Measurements from ENCODE around the gene MYL3.
"Not testable (repeated sequence)": the region's sequence is repeated elsewhere in the genome, so short reads cannot be mapped to it uniquely, and the experiment has no call there.

Gene MYL3

DNA sequence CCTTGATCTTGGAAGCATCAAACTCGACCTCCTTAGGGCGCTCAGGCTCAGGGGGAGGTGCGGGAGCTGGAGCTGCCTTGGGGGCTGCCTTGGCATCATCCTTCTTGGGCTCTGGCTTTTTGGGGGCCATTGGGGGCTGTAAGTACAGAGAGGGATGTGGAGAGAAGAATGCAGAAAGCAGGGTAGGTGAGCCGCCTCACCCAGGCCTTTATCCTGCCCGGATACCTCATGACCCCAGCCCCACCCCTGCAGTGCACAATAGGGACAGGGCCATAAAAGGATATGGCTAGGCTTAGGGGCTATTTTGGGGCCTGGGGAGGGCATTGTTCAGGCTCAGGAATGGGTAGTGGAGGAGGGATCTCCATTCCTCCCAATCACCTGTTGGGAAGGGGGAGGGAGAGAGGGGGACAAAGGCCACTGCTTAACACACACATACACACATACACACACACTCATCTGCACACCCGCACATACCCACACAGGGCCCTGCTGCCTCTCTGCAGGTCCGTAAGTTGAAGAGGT, at the start of gene MYL3:
Gene MYL3 (minus strand): TSS at position 184 of the 522 bp plus-strand sequence. CDS start 54 bp downstream, at position 130.
- FAIRE-seq (no peak), DNase-seq (ENCODE audit: low spot score) (no peak)

DNA sequence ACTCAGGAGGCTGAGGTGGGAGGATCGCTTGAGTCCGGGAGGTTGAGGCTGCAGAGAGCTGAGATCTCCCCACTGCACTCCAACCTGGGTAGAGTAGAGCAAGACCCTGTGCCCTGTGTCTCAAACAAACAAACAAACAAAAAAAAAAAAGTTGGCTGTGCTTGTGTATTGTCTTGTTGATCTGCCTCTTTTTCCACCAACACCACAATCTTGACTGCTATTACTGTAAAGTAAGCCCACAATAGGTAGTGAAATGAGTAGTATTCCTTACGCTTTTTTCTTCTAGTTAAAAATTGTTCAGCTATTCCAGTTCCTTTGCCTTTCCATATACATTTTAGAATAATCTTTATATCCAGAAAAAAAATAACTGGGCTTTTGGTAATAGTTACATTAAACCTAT, 49.7 kb upstream of the MYL3 start:
- no peak for FAIRE-seq
- no peak for DNase-seq (ENCODE audit: low spot score)

DNA sequence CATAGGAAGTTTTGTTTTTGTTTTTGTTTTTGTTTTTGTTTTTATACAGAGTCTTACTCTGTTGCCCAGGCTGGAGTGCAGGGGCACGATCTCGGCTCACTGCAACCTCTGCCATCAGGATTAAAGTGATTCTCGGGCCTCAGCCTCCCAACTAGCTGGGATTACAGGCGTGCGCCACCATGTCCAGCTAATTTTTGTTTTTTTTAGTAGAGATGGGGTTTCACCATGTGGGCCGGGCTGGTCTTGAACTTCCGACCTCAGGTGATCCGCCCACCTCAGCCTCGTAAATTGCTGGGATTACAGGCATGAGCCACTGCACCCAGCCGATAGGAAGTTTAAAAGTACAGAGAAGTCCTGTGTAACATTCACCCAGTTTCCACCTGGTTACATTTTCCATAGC, 47.7 kb upstream of the MYL3 start:
- not testable (repeated sequence) for FAIRE-seq; DNase-seq (ENCODE audit: low spot score)

DNA sequence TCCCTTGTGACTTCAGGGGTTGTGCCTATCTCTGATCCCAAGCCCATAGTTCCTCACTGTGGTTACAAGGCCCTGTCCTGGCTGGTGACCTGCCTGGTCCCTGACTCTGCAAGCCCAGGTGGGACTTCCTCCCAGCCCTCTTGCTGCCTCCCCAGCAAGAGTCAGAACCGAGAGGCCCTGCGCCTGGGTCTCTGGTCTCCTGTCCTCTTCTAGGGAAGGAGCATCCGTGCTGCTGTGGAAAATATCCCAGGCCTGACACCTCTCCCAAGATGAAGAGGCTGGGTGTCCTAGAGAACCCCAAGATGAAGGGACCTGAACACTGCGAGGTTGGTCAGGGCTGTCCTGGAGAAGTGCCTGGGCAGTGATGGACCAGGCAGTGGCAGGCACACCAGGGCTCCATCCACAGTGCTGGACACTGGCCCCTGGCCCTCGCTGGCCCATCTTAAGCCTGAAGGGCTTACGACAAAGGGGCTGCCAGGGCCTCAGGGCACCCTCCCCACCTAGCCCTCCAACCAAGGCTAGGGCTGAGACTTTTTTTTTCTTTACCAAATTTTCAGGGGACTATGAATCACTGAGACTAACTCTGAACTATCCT, 47.0 kb upstream of the MYL3 start:
- FAIRE-seq, result no peak
- DNase-seq (ENCODE audit: low spot score), result no peak

DNA sequence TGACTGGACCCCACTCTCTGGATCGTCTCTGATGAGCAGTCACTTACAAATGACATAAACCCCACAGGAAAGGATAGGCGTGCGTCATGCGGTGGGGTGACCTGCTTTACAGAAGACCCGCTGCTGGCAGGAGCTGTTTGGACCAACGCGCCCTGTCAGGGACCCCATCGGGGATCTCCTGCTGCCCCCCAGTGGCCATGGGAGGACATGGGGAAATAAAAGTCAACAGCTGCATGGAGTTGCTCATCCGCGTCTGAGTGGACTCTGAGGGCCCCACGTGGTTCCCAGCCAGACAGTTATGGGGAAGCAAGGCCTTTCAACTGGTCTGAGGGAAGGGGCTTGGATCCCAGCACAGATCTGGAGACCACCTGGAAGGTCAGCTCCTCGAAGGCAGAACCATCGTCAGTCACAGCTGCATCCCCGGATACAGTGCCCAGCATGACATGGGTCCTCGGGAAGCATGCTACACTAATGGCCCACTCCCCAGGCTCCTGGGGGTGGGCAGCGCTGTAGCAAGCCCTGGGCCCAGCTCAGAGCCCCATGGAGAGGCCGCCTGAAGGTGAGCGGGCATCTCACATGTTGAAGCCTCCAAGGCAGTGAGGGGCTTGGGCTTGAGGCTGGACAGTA, 46.4 kb upstream of the MYL3 start:
- FAIRE-seq (no peak), DNase-seq (ENCODE audit: low spot score) (peak; percentile 57)

DNA sequence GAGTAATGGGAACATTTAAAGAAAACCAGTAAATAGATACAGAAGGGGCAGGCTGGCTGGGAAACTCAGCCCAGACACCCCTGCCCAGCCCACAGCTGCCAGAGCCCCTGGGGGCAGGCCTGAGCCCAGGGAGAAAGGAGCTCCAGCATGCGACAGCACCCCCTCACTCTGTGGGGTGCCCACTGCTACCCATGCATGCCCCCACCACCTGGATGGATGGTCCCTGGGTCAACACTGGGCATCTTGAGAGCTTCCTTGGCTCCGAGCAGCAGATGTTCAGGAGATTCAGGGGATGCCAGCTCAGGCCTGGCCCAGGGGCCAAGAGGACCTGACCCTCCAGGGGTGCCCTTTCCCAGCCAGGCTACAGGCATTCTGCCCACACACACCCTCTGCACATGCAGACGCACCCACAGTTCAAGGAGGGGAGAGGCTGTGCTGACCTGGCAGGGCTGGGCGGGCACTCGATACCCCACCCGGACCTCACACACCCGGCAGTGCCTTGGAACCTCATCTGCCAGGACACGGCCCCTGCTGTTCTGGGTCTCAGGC, 45.8 kb upstream of the MYL3 start:
- DNase-seq (ENCODE audit: low spot score) (no peak), FAIRE-seq (no peak)

DNA sequence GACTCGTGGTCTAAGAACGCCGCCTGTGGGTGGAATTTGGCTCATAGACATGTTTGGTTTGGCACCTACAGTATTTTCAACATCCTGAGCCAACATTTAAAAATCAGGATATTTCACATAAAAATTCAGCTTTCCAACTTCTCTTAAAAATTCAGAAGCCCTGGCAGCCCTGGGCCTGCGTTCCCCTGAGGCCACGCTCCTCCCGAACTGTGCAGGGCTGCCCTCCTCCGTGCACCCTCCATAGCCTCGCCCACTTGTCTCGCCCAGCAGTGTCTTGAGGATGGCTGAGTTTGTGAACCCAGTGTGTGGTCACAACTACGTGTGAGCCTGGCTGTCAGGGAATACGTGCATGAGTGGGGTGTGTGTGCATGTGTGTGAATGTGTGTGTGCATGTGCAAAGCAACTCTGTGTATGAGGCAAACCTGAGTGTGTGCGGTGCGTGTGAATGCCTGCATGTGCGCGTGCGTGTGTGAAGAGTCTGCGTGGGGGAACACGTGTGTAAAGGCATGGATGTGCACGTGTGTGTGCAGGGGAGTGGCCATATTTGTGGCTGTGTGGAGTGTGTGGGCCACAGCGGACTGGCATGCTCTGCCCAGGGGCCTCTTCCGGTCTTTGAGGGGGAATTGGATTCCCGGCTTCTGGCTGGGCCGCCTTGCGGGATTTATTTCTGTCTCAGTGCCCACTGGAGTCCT, 45.2 kb upstream of the MYL3 start:
- FAIRE-seq, result no peak
- DNase-seq (ENCODE audit: low spot score), result no peak

DNA sequence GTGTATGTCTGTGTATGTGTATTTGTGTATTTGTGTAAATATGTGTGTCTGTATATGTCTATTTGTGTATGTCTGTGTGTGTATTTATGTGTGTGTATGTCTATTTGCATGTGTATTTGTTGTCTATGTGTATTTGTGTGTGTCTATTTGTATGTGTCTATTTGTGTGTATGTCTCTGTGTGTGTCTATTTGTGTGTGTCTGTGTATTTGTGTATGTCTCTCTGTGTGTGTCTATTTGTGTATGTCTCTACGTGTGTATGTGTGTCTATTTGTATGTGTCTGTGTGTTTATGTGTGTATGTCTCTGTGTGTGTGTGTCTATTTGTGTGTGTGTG, 44.7 kb upstream of the MYL3 start:
- DNase-seq (ENCODE audit: low spot score) (no peak), FAIRE-seq (no peak)

DNA sequence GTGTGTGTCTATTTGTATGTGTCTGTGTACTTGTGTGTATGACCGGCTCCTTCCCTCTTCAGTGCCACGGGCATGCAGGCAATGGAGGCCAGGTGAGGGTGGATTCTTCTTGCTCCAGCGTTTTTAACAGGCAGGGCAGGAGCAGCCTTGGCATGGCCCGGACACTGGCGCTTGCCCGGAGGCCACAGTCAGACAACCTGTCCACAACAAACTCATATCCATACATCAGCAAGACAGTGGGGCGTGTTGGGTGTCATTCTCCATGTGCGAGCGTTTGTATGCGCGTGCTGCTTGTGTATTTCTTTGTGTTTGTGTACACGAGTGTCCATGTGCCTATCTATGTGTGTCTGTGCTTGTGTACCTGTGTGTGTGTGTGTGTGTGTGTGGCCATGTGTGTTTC, 44.0 kb upstream of the MYL3 start:
- DNase-seq (ENCODE audit: low spot score), result no peak
- no peak for FAIRE-seq

DNA sequence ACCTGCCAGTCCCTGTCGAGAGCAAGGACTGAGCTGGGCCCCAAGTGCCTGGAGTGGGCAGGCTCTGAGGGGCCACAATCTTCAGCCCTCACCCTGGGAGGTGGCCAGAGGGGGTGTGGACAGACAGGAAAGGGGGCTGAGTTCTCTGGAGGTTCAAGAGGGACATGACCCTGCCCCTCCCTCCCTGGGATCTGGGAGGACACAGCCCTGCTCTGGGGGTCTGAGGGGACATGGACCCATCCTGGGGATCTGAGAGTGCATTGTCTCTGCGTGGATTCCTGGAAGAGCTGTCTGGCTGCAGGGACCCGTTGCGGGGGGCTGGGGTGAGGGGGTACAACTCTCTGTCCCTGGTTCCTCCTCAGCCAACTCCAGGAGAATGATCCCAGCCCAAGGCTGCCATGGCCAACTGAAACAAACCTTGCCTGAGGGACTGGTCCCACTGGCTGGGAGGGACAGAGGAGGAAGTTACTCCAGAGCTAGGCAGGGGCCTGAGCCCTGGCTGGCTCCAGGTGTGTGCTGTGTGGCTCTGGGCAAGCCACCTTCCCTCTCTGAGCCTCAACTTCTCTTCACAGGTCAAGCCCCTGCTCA, 43.3 kb upstream of the MYL3 start:
- FAIRE-seq (no peak), DNase-seq (ENCODE audit: low spot score) (no peak)

DNA sequence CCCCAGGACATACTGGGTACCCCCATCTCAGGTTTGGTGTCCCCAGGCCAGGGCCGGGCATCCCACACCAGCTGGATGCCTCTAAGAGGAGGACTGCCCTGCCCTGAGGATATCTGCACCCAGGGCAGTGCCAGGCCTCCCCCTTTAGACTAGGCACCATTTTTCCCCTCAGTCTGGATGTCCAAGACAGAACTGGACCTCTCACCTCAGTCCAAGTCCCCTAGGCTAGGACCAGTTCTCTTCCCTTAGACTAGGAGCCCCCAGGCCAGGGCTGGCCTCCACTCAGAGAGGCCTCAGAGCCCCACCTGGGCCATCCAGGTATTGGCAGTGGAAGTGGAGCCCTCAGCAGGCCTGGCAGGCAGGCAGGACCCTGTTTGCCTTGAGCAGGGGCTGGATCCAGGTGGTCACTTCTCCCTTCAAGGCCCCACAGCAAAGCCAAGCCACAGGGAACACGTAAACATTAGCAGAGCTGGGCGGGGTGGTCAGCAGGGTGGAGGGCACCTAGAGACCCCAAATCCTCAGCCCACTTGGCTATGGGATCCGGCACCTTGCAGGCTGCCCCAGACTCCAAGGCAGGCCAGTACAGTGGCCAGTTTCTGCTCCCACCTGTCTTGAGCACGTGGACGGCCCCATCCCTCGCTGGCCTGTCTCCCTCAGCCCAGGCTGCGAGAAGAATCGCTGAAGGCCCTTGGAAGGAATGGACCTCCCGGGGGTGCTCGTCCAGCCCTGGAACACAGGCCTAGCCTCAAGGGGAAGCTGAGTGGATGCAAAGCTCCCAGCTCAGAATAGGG, 42.6 kb upstream of the MYL3 start:
- FAIRE-seq, result no peak

DNA sequence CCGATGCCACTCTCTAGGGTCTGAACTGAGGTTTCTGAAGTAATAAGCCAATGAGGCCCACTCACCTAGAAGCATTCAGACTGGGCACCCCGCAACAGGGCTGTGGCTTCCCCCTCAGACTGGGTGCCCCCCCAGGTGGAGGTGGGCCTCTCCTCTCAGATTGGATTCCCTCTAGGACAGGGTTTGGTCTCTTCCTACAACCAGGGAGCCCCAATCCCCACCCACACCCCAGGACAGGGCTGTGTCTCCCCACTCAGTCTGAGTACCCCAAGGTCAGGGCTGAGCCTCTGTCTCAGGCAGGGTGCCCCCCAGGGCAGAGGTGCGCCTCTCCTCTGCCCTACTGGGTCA, 41.9 kb upstream of the MYL3 start:
- no peak for FAIRE-seq
- no peak for DNase-seq (ENCODE audit: low spot score)

More for the DNA sequence above, 42.6 kb upstream of the MYL3 start:
- no peak for DNase-seq (ENCODE audit: low spot score)

DNA sequence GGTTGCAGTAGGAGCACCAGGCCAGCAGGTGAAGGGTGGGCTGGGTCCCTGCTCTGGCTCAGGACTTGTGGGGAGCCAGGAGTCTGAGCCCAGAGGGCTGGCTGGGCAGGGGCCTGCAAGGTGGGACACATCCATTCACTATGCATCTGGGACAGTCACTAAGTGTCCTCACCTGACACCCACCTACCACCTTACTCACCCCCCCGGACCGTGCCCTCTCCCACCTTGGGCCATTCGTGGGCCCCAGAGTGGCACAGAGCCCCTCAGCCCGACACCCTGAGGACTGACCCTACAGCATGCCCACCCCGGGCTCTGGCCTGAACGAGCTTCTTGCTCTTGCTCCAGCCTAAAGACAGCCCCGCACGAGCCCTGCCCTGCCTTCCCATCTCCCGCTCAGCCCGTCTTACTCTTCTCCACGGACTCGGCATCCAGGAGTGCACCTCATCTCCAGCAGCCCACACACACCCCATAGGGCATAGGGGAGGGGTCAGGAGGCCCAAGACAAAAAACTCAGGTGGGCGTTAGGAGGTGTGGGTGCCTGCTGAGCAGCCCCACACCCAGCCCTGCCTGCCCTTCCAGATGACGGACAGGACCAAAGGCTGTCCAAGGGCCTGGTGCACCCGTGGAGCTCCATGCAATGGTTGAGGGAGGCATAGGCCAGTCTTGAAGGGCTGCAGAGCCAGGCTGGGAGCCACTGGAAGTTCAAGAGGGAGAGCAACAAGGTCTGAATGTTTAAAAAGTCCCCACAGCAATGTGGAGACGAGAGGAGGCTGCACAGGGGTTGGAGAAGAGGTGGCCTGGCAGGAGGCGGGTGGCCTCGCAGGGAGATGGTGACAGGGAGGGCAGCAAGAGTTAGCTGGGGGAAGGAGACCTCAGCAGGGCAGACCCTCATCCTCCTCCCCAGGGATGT, 41.3 kb upstream of the MYL3 start:
- FAIRE-seq, result no peak

DNA sequence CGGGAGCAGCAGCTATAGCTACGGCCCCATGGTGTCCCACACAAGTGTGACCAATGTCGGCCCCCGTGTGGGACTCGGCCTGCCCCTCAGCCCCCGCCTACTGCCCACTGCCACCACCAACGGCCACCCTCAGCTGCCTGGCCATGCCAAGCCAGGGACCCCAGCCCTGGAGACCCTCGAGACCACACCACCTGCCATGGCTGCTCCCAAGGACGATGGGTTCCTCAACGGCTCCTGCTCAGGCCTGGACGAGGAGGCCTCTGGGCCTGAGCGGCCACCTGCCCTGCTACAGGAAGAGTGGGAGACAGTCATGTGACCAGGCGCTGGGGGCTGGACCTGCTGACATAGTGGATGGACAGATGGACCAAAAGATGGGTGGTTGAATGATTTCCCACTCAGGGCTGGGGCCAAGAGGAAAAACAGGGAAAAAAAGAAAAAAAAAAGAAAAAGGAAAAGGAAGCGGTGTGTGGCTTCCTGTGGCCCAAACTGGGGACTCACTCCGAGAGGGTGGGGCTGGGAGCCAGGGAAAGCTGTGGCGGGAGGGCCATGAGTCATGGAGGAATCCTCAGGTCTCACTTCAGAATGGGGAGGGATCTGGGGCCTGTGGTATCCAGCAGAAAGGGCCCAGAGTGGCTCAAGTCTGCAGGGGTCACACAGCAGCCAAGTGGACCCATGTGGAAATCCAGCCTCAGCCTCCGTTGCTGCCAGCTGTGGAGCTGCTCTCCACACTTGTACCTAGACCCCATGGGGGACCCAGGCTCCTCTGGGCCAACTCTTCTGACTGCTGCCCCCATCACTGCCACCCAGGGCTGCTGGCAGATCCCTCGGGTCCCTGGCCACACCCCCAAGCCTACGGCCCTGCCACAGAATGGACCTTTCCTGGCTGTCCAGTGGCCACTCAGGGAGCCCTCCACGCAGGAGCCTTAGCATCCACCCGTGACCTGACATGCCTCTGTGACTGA, 40.4 kb upstream of the MYL3 start:
- DNase-seq (ENCODE audit: low spot score), result peak; percentile 45
- FAIRE-seq, result peak; percentile 34

More for the DNA sequence above, 41.3 kb upstream of the MYL3 start:
- DNase-seq (ENCODE audit: low spot score), result no peak

DNA sequence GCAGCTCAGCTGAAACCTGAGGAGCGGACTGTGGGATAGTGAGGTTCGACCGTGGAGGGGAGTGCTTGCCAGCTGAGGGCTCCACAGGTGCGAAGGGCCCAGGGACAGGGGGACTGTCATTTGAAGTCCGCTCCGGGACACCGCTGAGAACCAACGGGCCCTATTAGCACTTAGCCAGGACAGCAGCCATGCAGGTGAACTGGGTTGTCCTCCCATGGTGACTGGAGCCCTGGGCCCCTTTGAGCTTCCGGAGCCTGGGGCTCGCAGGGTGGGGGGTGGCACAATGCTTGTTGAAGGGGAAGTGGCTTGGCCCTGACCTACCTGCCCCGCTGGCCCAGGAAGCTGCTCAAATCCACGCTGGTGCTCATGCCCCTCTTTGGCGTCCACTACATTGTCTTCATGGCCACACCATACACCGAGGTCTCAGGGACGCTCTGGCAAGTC, 39.0 kb upstream of the MYL3 start:
- no peak for DNase-seq (ENCODE audit: low spot score)
- no peak for FAIRE-seq

DNA sequence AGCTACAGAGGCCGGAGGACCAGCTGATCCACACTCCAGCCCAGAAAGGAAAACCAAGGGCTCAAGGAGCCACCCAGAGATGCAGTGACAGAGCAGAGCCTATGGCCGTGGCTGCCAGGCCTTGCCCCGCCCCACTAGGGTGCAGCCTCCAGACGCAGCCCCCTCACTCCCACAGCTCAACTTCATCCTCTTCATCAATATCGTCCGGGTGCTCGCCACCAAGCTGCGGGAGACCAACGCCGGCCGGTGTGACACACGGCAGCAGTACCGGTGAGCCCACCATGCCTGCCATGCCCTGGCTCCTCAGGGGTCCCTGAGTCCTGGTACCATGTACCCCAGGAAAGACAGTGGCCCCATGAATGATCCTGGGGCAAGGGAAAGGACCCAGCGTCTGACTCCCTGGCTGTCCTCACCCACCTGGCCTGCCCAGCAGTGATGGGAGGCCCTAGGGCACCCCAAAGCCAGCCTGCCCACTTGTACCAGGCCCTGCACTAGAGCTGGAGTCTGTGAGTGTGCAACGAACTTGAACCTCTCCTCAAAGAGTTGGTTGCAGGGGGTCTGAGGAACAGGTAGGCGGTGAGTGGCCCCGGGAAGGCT, 38.4 kb upstream of the MYL3 start:
- FAIRE-seq (no peak), DNase-seq (ENCODE audit: low spot score) (no peak)

DNA sequence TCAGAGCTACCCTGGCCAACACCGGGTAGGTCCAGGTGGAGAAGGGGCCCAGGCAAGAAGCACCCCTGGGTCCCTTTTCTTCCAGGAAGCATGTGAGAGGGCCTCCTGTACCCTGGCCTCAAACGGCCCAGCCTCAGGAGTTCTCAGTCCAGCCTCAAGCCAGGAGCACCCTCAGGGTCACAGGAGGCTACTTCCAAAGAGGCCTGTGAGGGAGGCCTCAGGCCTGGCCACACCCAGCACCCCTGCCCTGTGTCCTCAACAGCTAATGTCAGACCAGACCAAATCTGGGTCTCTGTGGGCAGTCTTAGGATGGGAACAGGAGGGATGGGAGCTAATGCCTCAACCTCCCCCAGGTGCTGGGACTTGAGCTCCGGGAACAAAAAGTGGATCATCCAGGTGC, 37.8 kb upstream of the MYL3 start:
- FAIRE-seq (no peak), DNase-seq (ENCODE audit: low spot score) (no peak)

DNA sequence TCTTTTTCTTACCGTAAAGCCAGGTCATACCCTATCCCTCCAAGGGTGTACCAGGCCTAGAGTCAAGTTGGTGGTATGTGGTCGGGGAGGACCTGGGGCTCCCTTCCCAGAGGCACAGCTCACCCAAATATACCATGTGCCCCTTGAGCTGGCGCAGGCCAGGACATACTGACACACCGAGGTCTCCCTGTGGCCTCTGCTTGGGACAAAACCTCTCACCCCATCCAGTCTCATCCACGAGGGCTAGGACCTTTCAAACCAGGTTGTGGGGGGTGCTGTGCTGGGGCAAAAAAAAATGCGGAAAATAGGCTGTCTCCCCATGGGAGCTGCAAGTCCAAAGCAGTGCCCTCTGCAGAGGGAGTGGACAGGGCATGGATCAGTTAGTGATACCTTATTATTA, 37.1 kb upstream of the MYL3 start:
- DNase-seq (ENCODE audit: low spot score) (no peak), FAIRE-seq (no peak)

DNA sequence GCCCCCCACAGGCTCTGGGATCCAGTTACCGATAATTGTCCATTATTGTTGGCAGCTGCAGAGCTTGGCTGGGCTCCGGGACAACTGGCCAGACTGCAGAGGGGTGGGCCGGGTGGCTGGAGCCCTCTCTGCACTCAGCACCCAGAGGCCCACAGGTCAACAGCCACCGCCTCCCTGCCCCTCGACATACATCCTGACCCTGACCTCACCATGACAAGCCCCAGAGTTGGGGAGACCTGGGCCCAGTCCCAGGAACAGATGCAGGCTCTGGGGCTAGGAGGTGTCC, 36.7 kb upstream of the MYL3 start:
- DNase-seq (ENCODE audit: low spot score) (no peak), FAIRE-seq (no peak)

Data from RCC 7860 (cell line).